Trophoblast cell (in vitro differentiated cells and primary cell): ENCODE measurements around the gene DHDDS.

ENCODE experiments used
- DNase-seq, 2 donors: peaks; one replicate each; pipeline ENCODE4 v3.0.0-alpha.2; 2016
- H2AFZ ChIP-seq: 2 replicates; pipeline ENCODE4 v1.6.1; 2013; ENCODE audit warnings: low read length, moderate library complexity, mild to moderate bottlenecking; ENCODE audit not compliant: insufficient read depth, poor library complexity
- H2AK5ac ChIP-seq: 2 replicates; pipeline ENCODE4 v1.6.1; 2013; ENCODE audit warnings: mild to moderate bottlenecking, low read length
- H2BK120ac ChIP-seq: 2 replicates; pipeline ENCODE4 v1.6.1; 2013; ENCODE audit warnings: low read length, mild to moderate bottlenecking, moderate library complexity; ENCODE audit not compliant: insufficient read depth, poor library complexity
- H2BK12ac ChIP-seq: 2 replicates; pipeline ENCODE4 v1.6.1; 2013; ENCODE audit warnings: mild to moderate bottlenecking, low read length, moderate library complexity
- H2BK5ac ChIP-seq: 2 replicates; pipeline ENCODE4 v1.6.1; 2013; ENCODE audit warnings: low read length, low read depth, moderate library complexity, mild to moderate bottlenecking; ENCODE audit not compliant: poor library complexity
- H3K14ac ChIP-seq: 2 replicates; pipeline ENCODE4 v1.6.1; 2013; ENCODE audit warnings: mild to moderate bottlenecking, low read length
- H3K18ac ChIP-seq: 2 replicates; pipeline ENCODE4 v1.6.1; 2013; ENCODE audit warnings: mild to moderate bottlenecking, low read length
- H3K23ac ChIP-seq: 2 replicates; pipeline ENCODE4 v1.6.1; 2013; ENCODE audit warnings: low read length
- H3K27ac ChIP-seq: 2 replicates; pipeline ENCODE4 v1.5.1; 2013; ENCODE audit warnings: low read depth, mild to moderate bottlenecking, inconsistent platforms, low read length, moderate library complexity
- H3K27me3 ChIP-seq: 2 replicates; pipeline ENCODE4 v1.6.1; 2013; ENCODE audit warnings: inconsistent platforms, mild to moderate bottlenecking, low read length, moderate library complexity; ENCODE audit not compliant: insufficient read depth
- H3K36me3 ChIP-seq, 2 experiments: 1 replicate in 1 of 2; 2 replicates in 1 of 2; pipeline ENCODE4 v1.6.1; 2013; ENCODE audit warnings: low read length in 2 of 2, mild to moderate bottlenecking in 2 of 2, moderate library complexity in 1 of 2; ENCODE audit not compliant: insufficient read depth in 2 of 2, control insufficient read depth in 1 of 2
- H3K4ac ChIP-seq: 2 replicates; pipeline ENCODE4 v1.6.1; 2013; ENCODE audit warnings: low read depth, mild to moderate bottlenecking, low read length, moderate library complexity
- H3K4me1 ChIP-seq, 2 experiments: 1 replicate in 1 of 2; 2 replicates in 1 of 2; pipeline ENCODE4 v1.6.1; 2013; ENCODE audit warnings: low read length in 2 of 2, mild to moderate bottlenecking in 2 of 2, moderate library complexity in 1 of 2; ENCODE audit not compliant: insufficient read depth in 2 of 2, control insufficient read depth in 1 of 2
- H3K4me2 ChIP-seq: 2 replicates; pipeline ENCODE4 v1.6.1; 2013; ENCODE audit warnings: inconsistent platforms, mild to moderate bottlenecking, low read length, moderate library complexity
- H3K4me3 ChIP-seq: 2 replicates; pipeline ENCODE4 v1.5.1; 2013; ENCODE audit warnings: mild to moderate bottlenecking, low read depth, low read length, inconsistent platforms
- H3K79me1 ChIP-seq: one replicate; pipeline ENCODE4 v1.6.1; 2013; ENCODE audit warnings: low read length
- H3K79me2 ChIP-seq: 2 replicates; pipeline ENCODE4 v1.6.1; 2013; ENCODE audit warnings: low read length, mild to moderate bottlenecking; ENCODE audit not compliant: control insufficient read depth, insufficient read depth, poor library complexity
- H3K9ac ChIP-seq: 2 replicates; pipeline ENCODE4 v1.6.1; 2013; ENCODE audit warnings: mild to moderate bottlenecking, low read length
- H3K9me3 ChIP-seq: 2 replicates; pipeline ENCODE4 v1.6.1; 2013; ENCODE audit warnings: low read depth, mild to moderate bottlenecking, control low read depth, inconsistent platforms, low read length; ENCODE audit not compliant: insufficient read depth
- H4K12ac ChIP-seq: 2 replicates; pipeline ENCODE4 v1.6.1; 2013; ENCODE audit warnings: low read depth, mild to moderate bottlenecking, low read length, moderate library complexity
- H4K8ac ChIP-seq: 2 replicates; pipeline ENCODE4 v1.6.1; 2013; ENCODE audit warnings: low read depth, mild to moderate bottlenecking, low read length, moderate library complexity
- H4K91ac ChIP-seq: one replicate; pipeline ENCODE4 v1.6.1; 2013; ENCODE audit warnings: low read depth, mild to moderate bottlenecking, low read length, moderate library complexity
- WGBS: extraction: QIAGEN DNeasy Blood & Tissue Kit; methylation state at CpG from one replicate; pipeline ENCODE4 v1.1.7; 2013; ENCODE audit warnings: missing lambda C conversion rate; ENCODE audit not compliant: insufficient read length, insufficient coverage; ENCODE audit errors: extremely low coverage; 5-methylcytosine and 5-hydroxymethylcytosine counted together

Gene DHDDS

DNA sequence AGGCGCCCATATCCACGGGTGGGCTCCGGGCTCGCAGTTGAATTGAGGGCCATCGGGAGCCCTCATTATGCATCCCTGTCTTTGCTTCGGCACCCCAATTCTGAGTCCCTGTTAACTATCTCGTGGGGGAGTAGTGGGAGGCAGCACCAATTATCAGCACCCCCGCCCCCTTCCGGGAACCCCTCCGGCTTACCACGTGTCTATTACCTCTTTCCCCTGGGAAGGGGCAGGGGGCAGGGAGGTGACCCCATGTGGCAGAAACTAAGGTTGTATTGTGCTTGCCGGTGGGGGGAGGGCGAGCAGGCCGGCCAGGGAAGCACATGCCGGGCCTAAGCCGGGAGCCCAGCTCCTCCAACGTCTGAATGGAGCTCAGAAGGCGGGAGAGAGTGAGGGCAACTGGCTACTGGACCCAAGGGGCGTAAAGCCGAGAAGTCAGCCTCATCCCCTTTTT, 20.5 kb upstream of the DHDDS start:
- H3K9me3 ChIP-seq, result no peaks in the 10 kb centered on the region
- peak overlapping the region; percentile 98 for H3K4ac ChIP-seq
- H2AFZ ChIP-seq, result no peak overlapping the region
- H3K18ac ChIP-seq, result peak overlapping the region; percentile 98
- H4K12ac ChIP-seq, result peak overlapping the region; percentile 25
- peaks cover 30% of the 10 kb centered on the region for H3K79me2 ChIP-seq
- no CpG with 5 or more reads among the region's 20 CpGs for WGBS
- no peak for DNase-seq
- H3K27me3 ChIP-seq, result no peaks in the 10 kb centered on the region
- H3K36me3 ChIP-seq, result peaks cover 0 to 2% of the 10 kb centered on the region in 2 experiments
- H4K8ac ChIP-seq, result peak overlapping the region; percentile 44
- H2BK5ac ChIP-seq, result peak overlapping the region; percentile 96
- peaks cover 32% of the 10 kb centered on the region for H3K79me1 ChIP-seq
- peak overlapping the region; percentile 98 for H2BK120ac ChIP-seq
- no peak overlapping the region for H3K23ac ChIP-seq
- peak overlapping the region; percentile 8 for H2AK5ac ChIP-seq
- H2BK12ac ChIP-seq, result peak overlapping the region; percentile 39
- peak overlapping the region; percentile 20 for H3K9ac ChIP-seq
- H3K4me2 ChIP-seq, result peak overlapping the region; percentile 94
- H3K27ac ChIP-seq, result peak overlapping the region; percentile 83
- peak overlapping the region; percentile 73 for H3K4me3 ChIP-seq
- peaks cover 27 to 37% of the 10 kb centered on the region in 2 experiments for H3K4me1 ChIP-seq
- H3K14ac ChIP-seq, result peak overlapping the region; percentile 96
- peak overlapping the region; percentile 98 for H4K91ac ChIP-seq

DNA sequence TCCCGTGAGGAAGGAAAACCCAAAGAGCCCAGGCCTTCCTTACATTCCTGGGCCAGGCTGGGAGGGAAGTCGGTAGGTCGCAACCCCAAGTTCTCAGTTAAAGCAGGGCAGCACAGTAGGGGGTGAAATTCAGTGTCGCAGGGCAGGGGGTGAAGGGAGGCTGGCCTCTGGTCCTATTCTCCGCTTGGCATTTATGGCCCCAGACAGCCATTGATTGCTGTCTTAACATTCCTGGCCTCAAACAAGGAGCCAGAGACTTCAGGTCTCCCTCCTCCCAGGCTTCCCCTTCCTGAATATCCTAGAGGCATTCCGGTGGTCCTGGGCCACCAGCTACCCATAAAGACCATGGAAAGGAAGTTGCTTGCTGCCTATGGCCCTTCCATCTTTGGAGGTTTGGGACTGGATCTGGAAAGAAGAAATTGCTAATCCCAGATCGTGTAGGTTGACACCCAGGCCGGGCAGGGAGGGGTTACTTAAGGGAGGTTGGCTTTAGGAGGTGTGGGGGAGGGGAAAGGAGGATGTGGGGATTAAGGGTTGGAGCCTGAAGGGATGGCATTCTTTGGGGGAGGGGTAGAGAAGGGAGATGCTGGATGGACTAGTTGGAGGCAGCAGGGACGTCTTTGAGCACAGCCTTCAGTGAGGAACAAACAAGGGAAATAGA, 19.8 kb upstream of the DHDDS start:
- H3K4me3 ChIP-seq, result peak overlapping the region; percentile 73
- H3K4me2 ChIP-seq, result peak overlapping the region; percentile 94
- H3K36me3 ChIP-seq, result peaks cover 0 to 2% of the 10 kb centered on the region in 2 experiments
- peak overlapping the region; percentile 96 for H2BK5ac ChIP-seq
- H2BK120ac ChIP-seq, result peak overlapping the region; percentile 98
- H3K27me3 ChIP-seq, result no peaks in the 10 kb centered on the region
- peak overlapping the region; percentile 44 for H4K8ac ChIP-seq
- H3K9me3 ChIP-seq, result no peaks in the 10 kb centered on the region
- no peak overlapping the region for H3K23ac ChIP-seq
- peak overlapping the region; percentile 98 for H3K18ac ChIP-seq
- no CpG with 5 or more reads among the region's 9 CpGs for WGBS
- H2AFZ ChIP-seq, result peak overlapping the region; percentile 27
- peaks cover 30% of the 10 kb centered on the region for H3K79me2 ChIP-seq
- H4K91ac ChIP-seq, result peak overlapping the region; percentile 98
- peaks cover 29 to 41% of the 10 kb centered on the region in 2 experiments for H3K4me1 ChIP-seq
- DNase-seq, result no peak
- peak overlapping the region; percentile 8 for H2AK5ac ChIP-seq
- peak overlapping the region; percentile 39 for H2BK12ac ChIP-seq
- peak overlapping the region; percentile 24 for H4K12ac ChIP-seq
- peaks cover 32% of the 10 kb centered on the region for H3K79me1 ChIP-seq
- H3K14ac ChIP-seq, result peak overlapping the region; percentile 96
- H3K9ac ChIP-seq, result peak overlapping the region; percentile 20
- peak overlapping the region; percentile 98 for H3K4ac ChIP-seq
- H3K27ac ChIP-seq, result peak overlapping the region; percentile 83

DNA sequence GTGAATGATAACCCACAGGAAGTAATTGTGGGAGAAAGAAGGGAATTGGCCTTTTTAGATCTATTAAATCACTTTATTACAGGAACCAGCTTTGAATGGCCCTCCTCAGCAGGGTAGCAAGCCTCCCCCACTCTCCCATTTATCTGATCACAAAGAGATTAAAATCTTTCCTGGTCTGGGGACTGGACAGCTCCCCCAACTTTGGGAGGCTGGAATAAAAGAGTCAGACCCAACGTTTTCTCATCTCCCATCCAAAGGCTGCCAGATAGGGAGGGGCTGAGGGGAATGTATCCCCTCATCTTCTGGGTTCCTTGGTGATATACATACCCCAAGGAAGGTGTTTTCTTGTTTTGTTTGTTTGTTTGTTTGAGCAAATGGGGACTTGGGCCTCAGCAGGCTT, 19.1 kb upstream of the DHDDS start:
- Histone ChIP-seq H3K23ac (no peak overlapping the region), H2BK120ac (no peak overlapping the region), H3K14ac (no peak overlapping the region), H2AFZ (no peak overlapping the region), H3K4me2 (peak overlapping the region; percentile 94), H3K9me3 (no peaks in the 10 kb centered on the region), H3K4me1 (peaks cover 33 to 46% of the 10 kb centered on the region in 2 experiments), H4K12ac (no peak overlapping the region), H4K91ac (peak overlapping the region; percentile 12), H4K8ac (no peak overlapping the region), H2AK5ac (peak overlapping the region; percentile 19), H3K18ac (peak overlapping the region; percentile 11), H3K4ac (peak overlapping the region; percentile 37), H3K4me3 (no peak overlapping the region), H3K27ac (peak overlapping the region; percentile 28), H3K79me1 (peaks cover 37% of the 10 kb centered on the region), H3K79me2 (peaks cover 31% of the 10 kb centered on the region), H2BK12ac (peak overlapping the region; percentile 16), H3K9ac (no peak overlapping the region), H2BK5ac (no peak overlapping the region), H3K36me3 (peaks cover 0 to 2% of the 10 kb centered on the region in 2 experiments), H3K27me3 (no peaks in the 10 kb centered on the region)
- WGBS, result no CpG with 5 or more reads among the region's 1 CpG
- DNase-seq, result no peak

DNA sequence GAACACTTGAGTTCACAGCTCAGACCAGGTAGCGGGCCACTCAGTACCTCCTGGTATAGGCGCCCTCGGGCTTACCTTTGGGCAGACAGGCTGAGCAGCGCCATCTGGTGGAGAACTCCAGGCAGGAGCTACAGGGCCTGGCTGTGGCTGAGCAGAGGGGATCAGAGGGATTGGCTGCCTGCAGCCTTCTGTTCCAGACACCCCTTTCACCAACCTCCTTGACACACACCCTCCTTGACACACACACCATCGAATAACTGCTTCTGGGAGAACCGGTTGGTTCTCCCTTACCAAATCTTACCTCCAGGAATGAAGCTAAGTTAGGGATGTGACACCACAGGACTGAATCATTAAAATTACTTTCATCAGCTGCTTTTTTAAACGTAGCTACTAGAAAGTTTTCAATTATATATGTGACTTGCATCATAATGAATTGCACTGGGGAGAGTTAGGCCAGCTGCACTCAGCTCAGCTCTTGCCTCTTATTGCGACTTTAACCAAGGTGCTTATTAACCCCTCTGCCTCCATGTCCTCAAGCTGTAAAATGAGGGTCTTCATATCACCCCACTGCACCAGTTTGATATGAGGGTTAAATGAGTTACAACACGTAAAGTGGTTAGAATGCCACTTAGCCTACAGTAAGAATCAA, 14.9 kb upstream of the DHDDS start:
- peak overlapping the region; percentile 98 for H3K27ac ChIP-seq
- H3K27me3 ChIP-seq, result no peaks in the 10 kb centered on the region
- H2BK5ac ChIP-seq, result peak overlapping the region; percentile 56
- no peak overlapping the region for H3K18ac ChIP-seq
- H4K91ac ChIP-seq, result no peak overlapping the region
- DNase-seq, result peak; percentile 96 to 98
- H2BK120ac ChIP-seq, result peak overlapping the region; percentile 54
- H3K36me3 ChIP-seq, result peaks cover 0 to 2% of the 10 kb centered on the region in 2 experiments
- H3K14ac ChIP-seq, result peak overlapping the region; percentile 62
- no peaks in the 10 kb centered on the region for H3K9me3 ChIP-seq
- no peak overlapping the region for H4K8ac ChIP-seq
- no peak overlapping the region for H3K9ac ChIP-seq
- peak overlapping the region; percentile 52 for H3K4ac ChIP-seq
- H2AFZ ChIP-seq, result no peak overlapping the region
- H3K4me2 ChIP-seq, result peak overlapping the region; percentile 44
- WGBS, result no CpG with 5 or more reads among the region's 9 CpGs
- no peak overlapping the region for H3K4me3 ChIP-seq
- H2BK12ac ChIP-seq, result peak overlapping the region; percentile 70
- H3K79me1 ChIP-seq, result peaks cover 17% of the 10 kb centered on the region
- H2AK5ac ChIP-seq, result no peak overlapping the region
- no peak overlapping the region for H3K23ac ChIP-seq
- H3K79me2 ChIP-seq, result peaks cover 11% of the 10 kb centered on the region
- H3K4me1 ChIP-seq, result peaks cover 28 to 33% of the 10 kb centered on the region in 2 experiments
- peak overlapping the region; percentile 32 for H4K12ac ChIP-seq
